ENCODE results near the gene DUOX2.

DNA sequence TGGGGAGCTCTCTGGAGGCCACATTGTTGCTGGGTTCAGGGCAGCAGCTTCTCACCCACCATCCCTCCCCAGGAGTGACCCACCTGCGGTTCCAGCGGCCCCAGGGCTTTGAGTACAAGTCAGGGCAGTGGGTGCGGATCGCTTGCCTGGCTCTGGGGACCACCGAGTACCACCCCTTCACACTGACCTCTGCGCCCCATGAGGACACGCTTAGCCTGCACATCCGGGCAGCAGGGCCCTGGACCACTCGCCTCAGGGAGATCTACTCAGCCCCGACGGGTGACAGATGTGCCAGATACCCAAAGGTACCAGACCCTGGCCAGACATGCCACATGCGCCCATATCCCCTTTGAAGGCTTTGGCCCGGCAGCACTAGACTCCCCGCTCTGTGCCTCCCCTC lies 47.7 kb upstream of the DUOX2 start:
- TF ChIP-seq ZNF274 (IDR thresholded peaks at IDR 0.05; ENCODE audit: low read depth, low read length), result no peak
- no peak for TF ChIP-seq SUZ12 (IDR thresholded peaks at IDR 0.05; ENCODE audit: extremely low read depth, insufficient read depth, insufficient read length)
- TF ChIP-seq YY1 (IDR thresholded peaks at IDR 0.05; ENCODE audit: insufficient read depth, insufficient read length), result no peak
